Spleen (tissue), 7 donors: Measurements from ENCODE around the gene ST6GALNAC5.

Experiments
- POLR2A ChIP-seq, 3 donors: fragments of 450-650 bp; IDR thresholded peaks; one replicate each; pipeline ENCODE4 v1.5.1; 2017; ENCODE audit warnings: antibody characterized with exemption in 3 of 3, mild to moderate bottlenecking in 1 of 3
- POLR2AphosphoS5 ChIP-seq, 3 donors: sonication (generic); formaldehyde crosslinking; IDR thresholded peaks; one replicate each; pipeline ENCODE4 v1.5.1; 2017; ENCODE audit warnings: antibody characterized with exemption in 3 of 3
- TF ChIP-seq, protein P1 (sequence below), 11 experiments: fragments of 200-600 bp in 7 of 11; fragments of 450-650 bp in 4 of 11; sonication (generic) in 4 of 11; IDR thresholded peaks in 8 of 11; conservative IDR thresholded peaks in 3 of 11; 1 replicate in 7 of 11; 2 replicates in 4 of 11; pipeline versions ENCODE4 v1.4.0 to v1.8.0; 2016 to 2021; ENCODE audit warnings: antibody characterized with exemption in 11 of 11, inconsistent platforms in 4 of 11, mild to moderate bottlenecking in 1 of 11
- donor health status: DM: no; HTN: no; CAD: no; lungs with moderate emphysema.
- donor health status: DM: no; HTN: no; CAD: no.
- donor health status: DM: no; HTN: no; CAD: no.

DNA sequence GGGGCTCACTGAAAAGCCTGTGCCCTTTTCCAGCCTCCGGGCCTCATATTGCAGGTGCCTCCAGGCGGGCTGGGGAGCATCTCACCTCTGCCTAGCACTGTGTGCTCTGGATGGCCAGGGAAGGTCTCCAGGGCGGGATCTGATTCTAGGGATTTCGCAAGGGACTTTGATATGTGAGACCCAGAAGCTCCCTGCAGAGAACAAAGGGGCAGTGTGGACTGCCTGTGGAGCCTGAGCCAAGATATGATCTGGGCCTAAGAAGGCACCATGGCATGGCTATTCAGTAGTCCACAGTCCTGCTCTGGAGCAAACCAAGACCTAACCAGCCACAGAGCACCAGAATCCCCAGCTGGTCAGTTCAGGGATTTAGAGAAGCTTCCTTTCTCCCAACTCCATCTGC, 157.2 kb downstream of the ST6GALNAC5 start:
- TF ChIP-seq, protein P1, sequence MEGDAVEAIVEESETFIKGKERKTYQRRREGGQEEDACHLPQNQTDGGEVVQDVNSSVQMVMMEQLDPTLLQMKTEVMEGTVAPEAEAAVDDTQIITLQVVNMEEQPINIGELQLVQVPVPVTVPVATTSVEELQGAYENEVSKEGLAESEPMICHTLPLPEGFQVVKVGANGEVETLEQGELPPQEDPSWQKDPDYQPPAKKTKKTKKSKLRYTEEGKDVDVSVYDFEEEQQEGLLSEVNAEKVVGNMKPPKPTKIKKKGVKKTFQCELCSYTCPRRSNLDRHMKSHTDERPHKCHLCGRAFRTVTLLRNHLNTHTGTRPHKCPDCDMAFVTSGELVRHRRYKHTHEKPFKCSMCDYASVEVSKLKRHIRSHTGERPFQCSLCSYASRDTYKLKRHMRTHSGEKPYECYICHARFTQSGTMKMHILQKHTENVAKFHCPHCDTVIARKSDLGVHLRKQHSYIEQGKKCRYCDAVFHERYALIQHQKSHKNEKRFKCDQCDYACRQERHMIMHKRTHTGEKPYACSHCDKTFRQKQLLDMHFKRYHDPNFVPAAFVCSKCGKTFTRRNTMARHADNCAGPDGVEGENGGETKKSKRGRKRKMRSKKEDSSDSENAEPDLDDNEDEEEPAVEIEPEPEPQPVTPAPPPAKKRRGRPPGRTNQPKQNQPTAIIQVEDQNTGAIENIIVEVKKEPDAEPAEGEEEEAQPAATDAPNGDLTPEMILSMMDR (IDR thresholded peaks at IDR 0.05 in 8 of 11, conservative IDR thresholded peaks at IDR 0.05 in 3 of 11): no peak
- TF ChIP-seq POLR2AphosphoS5 (IDR thresholded peaks at IDR 0.05): no peak
- TF ChIP-seq POLR2A (IDR thresholded peaks at IDR 0.05): no peak
